HG03575 (cell line): ENCODE results near the gene CIDEA.
"Not testable (repeated sequence)": the region's sequence is repeated elsewhere in the genome, so short reads cannot be mapped to it uniquely, and the experiment has no call there.

Experiments
- ATAC-seq: cut with Tn5 transposase; IDR thresholded peaks from one replicate; pipeline ENCODE4 v1.9.1; 2021; ENCODE audit not compliant: unreplicated experiment, insufficient number of reproducible peaks, low FRiP score; ENCODE audit errors: extremely low read depth

Gene CIDEA

GRCh38 chr18:12254136-12254819 is at the start of gene CIDEA:
CIDEA (plus strand) TSS chr18:12254361; CDS start chr18:12254384, 23 bp downstream.
- ATAC-seq = no peak

- not testable (repeated sequence) for ATAC-seq
Observed at GRCh38 chr18:12208296-12209153, 45.6 kb upstream of the CIDEA start.

DNA sequence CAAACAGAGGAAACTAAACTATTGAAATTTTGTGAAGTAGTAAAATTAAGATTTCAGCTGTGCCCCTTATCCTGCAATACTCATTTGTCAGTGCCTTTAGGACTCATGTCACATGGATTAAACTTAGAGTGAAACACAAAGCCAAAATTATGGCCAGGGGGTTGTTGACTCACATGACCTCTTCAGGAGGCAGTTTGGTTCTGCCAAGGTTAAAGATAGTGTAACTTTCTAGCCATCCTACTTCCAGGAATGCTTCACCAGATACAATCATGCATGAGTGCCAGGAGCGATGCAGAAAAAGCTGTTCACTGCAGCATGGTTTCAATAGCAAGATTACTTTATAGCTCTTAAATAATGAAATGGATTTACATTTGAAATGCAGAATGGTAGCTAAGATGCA is 41.9 kb upstream of the CIDEA start:
- not testable (repeated sequence) for ATAC-seq

DNA sequence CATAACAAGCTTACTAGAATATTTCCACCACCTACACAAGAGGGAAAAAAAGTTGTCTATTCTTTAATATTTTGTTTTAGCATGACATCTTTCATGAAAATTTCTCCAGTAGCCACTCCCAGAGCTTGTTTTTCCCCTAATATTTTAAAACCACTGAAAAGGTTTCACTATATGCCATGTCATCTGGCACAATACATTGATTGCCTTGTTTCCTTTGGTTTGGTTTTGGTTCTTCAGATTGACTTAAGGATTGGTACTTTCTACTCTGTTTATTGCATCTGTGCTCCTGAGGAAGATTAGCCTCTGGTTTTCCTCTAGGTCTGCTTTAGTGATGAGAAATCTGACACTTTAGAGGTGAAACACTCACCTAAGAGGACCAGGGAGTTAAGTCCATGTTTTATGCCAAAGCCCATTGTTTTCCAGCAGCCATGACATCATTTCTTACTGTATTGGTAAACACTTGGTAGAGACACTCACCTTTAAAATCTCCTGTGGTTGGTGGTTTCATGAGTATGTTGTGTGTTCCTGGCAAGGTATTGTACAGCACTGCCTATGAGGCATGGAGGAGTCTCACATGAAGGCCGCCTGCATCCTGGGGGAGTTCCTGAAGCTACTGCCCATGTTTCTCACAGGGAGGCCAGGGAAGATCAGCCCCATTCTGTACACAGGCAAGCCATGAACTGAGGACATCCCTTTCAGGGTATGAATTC is 39.7 kb upstream of the CIDEA start:
- ATAC-seq = not testable (repeated sequence)

DNA sequence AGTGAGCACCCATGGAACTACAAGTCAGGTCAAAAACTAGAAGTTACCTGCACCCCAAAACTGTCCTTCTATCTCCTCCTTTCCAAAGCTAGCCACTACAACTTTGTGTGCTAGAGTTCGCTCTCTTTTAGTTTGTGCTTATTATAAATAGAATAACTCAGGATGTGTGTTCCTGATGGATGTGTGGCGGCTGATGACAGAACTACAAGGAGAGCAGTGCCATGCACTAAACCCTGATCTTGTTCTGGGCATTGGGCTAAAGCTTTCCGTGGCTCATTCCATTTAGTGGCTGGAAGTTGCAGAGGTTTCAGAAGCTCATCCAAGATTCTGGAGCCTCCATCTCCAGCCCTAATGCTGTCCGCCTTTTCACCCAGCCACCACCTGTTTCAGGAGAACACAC is 37.7 kb upstream of the CIDEA start:
- not testable (repeated sequence) for ATAC-seq

DNA sequence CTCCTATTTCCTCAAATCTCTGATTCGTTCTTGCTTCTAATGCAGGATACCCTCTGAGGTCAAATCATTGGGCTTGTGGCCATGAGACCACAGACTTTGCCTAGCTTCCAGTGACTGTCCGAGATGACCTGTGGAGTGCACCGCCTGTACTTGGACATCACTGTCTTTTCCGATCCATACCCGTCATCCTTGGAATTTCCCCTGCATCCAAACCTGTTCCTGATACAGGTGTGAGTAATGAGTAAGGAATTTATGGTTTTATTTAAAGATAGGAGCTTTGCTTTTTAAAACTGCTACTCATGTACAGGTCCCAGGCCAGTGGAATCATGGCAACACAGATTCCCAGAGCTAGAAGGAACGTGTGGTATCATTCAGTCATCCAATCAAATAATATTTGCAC is 35.6 kb upstream of the CIDEA start:
- not testable (repeated sequence) for ATAC-seq

DNA sequence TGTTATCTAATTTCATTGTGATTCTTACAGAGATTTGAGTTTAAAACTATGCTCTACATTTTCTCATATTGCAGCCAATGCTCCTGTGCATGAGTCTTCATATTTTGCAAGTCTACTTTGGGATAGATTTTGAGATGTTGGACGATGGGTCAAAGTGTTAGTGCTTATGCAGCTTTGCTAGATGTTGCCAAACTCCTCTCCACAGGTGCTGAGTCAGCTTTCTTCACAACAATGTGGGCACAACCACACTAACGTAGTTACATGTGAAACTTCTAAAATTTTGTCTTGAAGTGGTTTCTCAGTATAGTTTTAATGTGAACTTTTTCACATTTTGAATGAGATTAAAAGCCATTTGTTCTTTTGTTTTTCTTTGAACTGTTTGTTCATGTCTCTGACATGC is 32.1 kb upstream of the CIDEA start:
- not testable (repeated sequence) for ATAC-seq

DNA sequence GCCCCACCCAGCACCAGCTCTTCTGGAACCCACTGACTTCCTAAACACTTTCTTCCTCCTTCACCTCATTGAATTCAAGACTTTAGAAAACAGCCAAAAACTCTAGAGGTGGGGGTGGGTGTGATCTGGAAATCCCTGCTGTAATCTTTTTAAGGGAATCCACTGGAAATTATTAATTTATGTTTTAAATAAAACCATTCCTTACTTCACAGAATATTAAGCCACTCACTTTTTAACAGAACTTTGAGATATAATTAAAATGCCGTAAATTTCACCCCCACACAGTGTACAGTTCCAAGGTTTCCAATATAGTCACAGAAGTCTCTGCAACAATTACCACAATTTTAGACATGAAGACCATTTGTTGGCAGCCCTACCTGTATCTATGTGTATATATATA is 30.8 kb upstream of the CIDEA start:
- ATAC-seq = not testable (repeated sequence)

DNA sequence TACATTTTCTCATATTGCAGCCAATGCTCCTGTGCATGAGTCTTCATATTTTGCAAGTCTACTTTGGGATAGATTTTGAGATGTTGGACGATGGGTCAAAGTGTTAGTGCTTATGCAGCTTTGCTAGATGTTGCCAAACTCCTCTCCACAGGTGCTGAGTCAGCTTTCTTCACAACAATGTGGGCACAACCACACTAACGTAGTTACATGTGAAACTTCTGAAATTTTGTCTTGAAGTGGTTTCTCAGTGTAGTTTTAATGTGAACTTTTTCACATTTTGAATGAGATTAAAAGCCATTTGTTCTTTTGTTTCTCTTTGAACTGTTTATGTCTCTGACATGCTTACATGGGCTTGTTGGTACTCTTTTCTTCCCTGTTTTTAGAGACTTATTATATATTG is 27.4 kb upstream of the CIDEA start:
- ATAC-seq = not testable (repeated sequence)

DNA sequence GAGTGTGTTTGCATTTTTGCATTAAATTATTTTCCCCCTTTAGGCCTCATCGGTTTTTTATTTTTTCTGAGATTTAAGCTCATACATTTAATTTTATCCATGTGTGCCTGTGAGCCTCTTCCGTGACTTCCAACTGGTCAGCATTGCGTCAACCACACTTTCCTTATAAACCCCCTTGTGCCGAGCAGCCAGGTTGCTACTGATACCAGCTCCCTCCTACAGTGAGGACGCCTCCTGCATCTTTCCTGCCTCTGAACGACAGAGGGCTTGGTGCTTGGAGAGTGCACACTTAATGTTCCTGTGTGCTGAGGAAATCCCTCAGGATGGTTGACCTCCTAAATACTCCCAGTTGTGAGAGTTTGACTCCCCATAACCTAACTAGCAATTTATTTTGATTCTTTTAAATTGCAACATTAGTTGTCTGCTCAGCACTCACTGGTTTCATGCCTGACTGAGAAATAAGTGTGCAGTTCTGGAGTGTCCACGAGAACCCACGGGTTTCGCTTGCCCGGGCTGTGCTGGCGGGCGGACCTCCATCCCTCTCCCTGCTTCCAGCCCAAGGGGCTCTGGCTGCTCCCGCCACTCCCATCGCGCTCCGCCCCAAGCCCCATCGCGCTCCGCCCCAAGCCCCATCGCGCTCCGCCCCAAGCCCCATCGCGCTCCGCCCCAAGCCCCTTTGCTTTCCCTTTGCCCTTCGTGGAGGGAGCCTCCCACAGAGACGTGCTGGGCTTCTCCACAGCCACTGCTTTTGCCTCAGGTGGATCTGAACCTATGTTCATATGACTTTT is 26.6 kb upstream of the CIDEA start:
- ATAC-seq = not testable (repeated sequence)

GRCh38 chr18:12228308-12228707 is 25.9 kb upstream of the CIDEA start:
- not testable (repeated sequence) for ATAC-seq

DNA sequence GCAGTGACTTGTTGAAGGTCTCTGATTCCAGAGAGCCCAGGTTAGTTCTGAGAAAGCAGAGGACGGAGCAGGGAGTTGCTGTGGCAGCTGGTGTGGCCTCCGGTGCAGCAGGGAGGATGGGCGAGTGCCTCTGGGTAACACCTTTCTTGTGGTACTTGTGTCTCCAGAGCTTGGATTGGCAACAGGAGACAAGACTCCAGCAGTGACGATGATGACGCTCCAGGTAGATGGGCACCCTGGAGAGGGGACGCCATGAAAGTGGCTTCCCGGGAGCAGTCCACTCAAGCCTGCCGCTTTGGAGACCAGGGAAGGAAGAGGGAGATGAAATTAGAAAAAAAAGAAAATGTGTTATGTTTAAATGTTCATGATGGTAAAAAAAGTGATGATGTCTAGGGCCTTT is 23.6 kb upstream of the CIDEA start:
- ATAC-seq = not testable (repeated sequence)

DNA sequence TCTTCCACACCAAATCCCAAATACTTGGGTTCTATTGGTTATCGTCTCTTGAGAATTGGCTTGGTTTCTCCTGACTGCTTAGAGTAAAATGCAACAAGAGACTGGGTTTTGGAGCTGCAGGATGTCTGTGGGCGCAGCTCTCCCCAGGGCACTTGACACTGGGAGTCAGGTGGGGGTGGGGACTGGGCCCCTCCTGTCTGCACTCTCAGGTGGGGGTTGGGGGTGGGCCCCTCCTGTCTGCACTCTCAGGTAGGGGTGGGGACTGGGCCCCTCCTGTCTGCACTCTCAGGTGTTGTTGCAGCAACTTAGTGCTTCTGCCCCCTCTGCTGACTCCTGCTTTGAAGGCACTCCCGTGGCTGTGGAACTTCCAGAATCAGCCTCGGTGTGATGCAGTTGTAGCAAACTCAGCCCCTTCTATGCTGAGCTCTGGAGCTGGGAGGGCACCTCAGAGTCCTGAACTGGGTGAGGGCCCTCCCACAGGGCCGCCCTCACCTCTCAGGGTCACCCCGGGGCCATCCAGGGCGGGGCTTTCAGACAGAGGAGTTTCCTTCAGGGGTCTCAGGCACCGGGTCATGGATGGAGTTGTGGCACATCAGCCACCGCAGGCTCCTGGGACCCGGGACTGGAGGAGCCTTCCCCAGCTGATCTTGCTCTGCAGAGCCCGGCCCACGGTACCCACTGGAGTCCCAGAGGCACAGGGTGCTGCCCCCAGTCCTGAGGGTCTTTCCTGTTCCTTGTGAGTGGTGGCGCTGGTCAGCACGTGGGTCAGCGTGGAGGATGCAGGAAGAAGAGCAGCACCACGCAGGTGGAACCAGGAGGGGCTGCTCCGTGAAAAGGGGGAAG is 22.9 kb upstream of the CIDEA start:
- no peak for ATAC-seq

DNA sequence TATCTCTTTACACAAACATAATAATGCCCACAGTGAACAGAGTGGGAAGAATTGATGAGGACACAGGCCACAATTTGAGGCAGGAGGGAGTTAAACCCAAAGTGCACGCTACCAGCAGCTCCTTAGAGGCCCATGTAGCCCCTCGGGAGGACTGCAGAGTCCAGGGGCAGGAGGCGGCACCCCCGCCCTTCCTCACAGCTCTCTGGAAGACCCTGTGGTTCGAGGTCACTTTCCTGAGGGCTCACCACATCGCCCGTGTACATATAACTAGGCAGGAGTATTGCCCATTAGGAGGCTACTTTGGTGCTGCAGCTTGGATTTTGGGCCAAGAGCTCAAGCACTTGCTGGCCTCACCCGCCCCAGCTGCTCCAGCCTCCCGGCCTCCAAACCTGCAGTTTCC is 22.2 kb upstream of the CIDEA start:
- ATAC-seq = no peak

GRCh38 chr18:12233378-12233777 is 20.8 kb upstream of the CIDEA start:
- ATAC-seq = no peak

DNA sequence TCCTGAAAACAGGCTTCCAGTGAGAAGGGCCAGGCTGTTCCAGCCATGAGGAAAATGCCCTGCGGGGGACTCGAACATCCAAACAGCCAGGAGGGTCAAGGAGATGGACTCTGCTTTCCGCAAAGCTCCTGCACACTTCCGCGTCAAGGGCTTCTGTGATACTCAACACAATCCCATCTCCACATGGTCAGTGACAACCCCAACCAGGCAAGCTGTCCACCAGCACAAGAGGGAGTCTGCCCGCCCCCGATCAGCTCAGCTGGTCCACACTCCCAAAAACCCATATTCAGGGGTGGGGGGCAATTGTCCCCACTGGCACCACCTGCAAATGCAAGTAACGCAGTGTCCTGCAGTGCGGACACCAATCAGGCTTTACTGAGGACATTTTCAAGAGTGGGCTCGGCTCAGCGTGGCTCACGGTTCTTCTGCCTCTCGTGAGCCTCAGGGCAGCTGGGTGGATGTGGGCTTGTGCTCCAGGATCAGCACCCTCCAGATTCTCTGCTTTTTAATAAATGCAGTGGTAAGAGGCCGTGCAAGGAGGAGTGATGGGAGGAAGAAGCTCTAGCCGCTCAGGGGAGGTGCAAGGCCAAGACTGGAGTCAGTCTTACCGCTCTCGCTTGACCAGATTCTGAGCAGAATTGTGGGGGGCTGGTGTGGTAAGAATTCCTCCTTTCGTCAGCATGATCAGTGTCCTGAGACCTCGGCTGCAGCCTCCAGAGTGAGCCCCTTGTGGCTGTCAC is 19.5 kb upstream of the CIDEA start:
- no peak for ATAC-seq

DNA sequence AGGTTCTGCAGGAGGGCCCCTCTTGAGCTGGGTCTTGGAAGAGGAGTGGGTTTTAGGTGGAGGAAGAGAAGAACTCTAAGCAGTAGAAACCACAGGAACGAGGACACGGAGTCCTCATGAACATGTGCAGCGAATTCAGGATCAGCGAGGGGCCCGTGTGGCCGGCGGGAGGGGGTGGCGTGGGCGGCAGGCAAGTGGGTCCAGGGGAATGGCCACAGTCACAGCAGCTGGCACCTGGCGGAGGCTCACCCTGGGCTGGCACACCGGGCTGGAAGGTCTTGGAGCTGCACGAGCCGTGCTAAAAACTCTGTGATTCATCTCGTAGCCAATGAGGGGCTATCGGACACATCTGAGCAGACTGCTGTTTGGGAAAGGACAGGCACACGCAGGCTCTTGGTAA is 18.0 kb upstream of the CIDEA start:
- no peak for ATAC-seq
